ENCODE measurements around the gene NLRP1.
"Not testable (repeated sequence)": the region's sequence is repeated elsewhere in the genome, so short reads cannot be mapped to it uniquely, and the experiment has no call there.

The NLRP1 gene

DNA sequence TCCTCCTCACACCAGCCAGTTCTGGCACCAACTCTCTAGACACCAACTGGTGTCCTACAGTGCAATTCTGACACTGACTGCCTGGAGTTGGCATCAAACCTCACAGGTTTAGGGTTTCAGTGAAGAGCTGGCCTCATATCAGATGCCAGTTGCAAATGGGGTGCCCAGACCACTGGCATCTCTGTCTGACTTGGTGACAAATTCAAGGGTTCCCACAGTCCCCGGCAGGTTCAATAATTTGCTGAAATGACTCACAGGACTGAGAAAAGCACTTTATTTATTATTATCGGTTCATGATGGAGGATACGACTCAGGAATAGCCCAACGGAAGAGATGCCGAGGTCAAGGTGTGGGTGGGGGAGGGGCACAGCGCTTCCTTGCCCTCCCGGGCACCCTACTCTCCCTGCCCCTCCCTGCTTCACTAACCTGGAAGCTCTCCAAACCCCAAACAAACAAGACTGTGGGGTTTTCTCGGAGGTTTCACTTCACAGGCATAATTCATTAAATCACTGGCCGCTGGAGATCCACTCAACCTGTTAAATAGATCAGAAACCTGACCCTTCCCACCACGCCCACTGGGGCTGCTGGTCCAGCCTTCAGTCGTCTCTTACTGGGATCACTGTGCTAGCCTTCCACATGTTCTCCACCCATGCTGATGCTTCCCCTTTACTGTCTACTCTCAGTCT lies 1.7 kb upstream of the NLRP1 start:
- no peak for DNase-seq

DNA sequence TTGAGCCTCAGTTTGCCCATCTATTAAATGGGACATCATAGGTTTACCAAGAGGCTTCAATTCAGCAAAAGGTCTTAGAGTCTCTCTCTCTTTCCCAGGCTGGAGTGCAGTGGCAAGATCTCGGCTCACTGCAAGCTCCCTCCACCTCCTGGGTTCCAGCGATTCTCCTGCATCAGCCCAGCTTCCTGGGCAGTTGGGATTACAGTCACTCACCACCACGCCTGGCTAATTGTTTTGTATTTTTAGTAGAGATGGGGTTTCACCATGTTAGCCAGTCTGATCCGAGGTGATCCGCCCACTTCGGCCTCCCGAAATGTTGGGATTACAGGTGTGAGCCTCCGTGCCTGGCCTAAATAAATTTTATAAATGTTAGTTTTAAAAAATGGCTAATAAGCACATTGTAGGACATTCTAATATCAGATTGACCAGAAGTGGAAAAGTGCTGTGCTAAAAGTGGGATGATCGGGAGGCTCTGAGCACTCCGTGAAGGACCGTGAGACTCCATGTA lies 1.0 kb upstream of the NLRP1 start:
- no peak for DNase-seq

DNA sequence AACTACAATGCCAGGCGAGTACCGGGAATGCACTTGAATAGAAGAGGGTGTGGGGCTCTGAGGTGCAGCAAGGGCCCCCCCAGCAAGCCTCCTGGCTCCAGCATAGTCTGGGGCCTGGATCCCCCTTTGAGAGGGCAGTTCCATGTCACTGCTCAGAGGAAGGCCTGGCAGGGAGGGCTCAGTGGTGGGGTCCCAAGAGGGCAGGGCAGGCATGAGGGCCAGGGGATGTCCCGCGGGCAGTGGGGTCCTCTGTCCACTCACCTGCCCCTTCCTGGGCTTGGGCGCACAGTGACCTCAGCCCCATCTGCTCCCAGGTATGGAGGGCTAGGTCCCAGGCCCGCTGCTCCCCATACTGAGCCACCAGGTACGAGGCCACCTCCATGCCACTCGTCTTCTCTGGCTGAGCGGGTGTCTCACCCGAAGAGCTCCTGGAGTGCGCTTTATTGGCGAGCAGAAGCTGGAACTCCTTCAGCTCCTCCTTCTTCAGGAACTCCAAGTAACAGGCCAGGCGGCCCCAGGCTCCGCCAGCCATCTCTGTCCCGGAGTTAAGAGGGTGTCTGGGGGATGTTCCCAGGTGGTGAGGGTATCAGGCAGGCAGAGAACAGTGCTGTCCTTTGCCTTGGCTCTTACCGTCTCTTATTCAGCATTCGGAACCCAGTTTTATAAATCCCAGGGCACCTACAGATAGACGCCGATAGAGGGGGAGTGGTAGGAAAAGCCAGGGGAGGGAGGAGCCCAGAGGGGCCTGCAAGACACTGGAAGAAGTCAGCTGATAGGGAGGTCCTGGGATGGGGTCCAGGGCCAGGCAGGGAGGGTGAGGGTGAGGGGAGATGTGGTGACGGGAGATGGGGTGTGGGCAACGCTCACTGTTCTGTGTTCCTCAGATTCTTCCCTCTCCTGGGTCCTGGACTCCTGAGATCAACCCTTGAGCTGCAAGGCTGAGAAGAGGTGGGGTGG lies 605 bp downstream of the NLRP1 start:
- DNase-seq = no peak

DNA sequence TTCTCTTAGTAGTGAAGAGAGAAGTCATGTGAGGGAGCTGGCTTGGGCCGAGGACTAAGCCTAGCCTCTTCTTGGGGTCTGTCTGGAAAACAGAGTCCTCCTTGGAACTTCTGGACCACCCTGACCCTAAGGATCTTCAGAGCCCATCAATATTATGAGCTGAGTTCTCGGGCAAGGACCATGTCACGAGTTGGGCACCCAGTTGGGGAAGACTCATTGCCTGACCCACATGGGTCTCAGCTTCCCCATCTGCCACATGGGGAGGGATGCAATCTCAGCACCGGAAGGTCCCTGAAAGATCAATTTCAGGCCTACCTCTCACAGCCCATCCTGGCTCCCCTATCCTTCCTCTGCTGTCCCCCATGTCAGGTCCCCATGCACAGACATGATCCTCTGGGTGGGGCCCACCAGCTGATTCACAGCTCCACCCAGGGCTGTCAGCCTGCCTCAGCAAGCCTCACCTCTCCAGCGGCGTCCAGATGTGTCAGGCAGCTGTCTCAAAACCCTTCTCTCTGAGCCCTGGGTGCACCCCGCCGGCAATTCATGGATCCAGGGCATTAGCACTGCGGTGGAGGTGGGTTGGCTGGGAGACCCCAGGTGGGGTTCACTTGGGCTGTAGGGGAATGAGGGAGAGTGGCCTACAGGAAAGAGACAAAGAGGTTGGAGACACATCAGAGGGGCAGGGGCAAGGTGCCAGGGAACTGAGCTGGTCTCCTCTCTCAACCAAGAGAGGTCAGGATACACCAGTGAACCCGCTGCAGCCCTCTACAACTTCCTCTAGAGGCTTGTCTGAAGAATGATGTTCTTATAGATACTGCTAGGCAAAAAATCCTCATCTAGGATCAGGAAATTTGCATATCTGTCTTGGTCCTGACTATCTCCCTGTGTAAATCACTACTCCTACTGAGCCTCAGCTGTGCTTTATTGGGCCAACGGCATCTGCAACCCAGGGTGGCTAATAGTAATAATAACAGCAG lies 1.8 kb downstream of the NLRP1 start:
- no peak for DNase-seq

DNA sequence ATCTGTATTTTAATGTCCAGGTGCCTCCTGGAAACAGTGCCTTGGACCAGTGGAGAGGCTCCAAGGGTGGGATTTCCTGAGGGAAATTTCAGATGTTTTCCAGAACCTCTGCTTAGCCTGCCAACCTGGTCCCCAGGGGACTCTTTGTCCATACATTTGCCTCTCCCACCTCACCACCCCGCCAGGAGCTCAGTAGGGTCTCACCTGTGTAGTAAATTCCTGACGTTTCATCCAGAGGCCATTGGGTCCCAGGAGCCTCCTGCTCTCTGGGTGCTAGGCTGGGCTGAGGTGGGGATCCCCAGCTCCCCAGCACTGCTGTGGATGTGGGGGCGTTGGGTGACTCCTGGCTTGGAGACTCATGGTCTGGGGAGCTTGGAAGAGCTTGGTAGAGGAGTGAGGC lies 2.7 kb downstream of the NLRP1 start:
- DNase-seq = no peak

DNA sequence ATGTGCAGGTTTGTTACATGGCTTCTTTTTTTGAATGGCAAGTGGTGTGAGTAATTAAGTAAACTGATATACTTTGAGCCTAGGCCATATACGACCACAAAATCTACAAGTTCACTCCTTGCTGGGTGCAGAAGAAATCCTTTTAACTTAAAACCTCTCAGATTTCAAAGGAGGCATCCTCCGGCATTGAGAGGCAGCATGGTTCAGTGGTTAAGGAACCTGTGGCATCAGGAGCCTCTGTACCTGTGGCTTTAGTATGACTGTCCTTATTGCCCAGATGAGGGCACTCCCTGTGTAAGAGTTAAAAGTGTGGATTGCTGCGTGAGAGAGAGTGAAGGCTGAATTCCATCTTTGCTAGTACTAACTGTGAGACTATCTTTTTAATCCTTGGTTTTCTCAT lies 3.3 kb downstream of the NLRP1 start:
- DNase-seq = no peak

DNA sequence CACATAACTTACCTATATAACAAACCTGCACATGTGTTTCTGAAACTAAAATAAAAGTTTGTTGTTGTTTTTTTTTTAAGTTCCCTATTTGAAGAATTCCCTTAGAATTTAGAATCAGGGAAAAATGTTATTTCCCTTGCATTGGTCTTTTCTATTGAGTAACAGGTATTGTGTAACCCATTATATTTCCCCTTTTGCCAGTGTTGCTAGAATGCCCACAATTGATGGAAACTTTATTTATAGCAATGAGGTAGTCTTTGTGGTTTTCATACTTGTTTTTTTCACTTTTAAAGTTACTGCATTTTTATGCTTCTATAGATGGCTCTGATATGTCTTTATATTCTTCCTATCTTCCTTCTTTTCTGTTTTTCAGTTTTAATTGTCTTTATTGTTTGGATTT lies 3.9 kb downstream of the NLRP1 start:
- DNase-seq = no peak

DNA sequence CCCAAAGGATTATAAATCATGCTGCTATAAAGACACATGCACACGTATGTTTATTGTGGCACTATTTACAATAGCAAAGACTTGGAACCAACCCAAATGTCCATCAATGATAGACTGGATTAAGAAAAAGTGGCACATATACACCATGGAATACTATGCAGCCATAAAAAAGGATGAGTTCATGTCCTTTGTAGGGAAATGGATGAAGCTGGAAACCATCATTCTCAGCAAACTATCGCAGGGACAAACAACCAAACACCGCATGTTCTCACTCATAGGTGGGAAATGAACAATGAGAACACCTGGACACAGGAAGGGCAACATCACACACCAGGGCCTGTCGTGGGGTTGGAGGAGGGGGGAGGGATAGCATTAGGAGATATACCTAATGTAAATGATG lies 5.5 kb downstream of the NLRP1 start:
- DNase-seq = not testable (repeated sequence)

DNA sequence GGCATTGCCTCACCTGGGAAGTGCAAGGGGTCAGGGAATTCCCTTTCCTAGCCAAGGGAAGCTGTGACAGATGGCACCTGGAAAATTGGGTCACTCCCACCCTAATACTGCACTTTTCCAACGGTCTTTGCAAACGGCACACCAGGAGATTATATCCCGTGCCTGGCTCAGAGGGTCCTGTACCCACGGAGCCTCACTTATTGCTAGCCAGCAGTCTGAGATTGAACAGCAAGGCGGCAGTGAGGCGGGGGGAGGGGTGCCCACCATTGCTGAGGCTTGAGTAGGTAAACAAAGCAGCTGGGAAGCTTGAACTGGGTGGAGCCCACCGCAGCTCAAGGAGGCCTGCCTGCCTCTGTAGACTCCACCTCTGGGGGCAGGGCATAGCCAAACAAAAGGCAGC lies 11.3 kb downstream of the NLRP1 start:
- not testable (repeated sequence) for DNase-seq

DNA sequence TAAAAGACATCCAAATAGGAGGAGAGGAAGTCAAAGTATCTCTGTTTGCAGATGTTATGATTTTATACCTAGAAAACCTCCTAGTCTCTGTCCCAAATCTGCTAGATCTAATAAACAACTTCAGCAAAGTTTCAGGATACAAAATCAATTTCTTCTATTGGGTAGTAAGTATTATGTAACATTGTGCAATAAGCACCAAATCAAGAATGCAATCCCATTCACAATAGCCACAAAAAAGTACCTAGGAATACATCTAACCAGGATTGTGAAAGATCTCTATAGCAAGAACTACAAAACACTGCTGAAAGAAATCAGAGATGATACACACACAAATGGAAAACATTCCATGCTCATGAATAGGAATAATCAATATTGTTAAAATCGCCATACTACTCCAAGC lies 13.0 kb downstream of the NLRP1 start:
- DNase-seq = no peak

DNA sequence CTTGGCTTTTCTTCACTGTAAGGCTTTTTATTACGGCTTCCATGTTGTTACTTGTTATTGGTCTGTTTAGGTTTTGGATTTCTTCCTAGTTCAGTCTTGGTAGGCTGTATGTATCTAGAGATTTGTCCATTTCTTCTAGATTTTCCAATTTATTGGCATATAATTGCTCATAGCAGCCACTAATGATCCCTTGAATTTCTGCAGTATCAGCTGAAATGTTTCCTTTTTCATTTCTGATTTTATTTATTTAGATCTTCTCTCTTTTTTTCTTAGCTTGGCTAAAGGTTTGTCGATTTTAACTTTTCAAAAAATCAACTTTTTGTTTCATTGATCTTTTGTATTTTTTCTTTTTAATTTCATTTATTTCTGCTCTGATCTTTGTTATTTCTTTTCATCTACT lies 18.5 kb downstream of the NLRP1 start:
- DNase-seq = no peak

DNA sequence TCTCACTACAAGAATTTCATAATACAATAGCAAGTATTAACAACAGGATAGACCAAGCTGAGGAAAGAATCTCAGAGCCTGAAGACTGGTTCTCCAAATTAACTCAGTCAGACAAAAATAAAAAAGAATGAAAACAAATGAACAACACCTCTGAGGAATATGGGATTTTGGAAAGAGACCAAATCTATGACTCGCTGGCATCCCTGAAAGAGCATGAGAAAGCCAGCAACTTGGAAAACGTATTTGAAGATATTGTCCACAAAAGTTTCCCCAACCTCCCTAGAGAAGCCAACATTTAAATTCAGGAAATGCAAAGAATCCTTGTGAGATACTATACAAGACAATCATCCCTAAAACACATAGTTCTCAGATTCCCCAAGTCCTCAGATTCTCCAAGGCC lies 20.9 kb downstream of the NLRP1 start:
- DNase-seq = no peak

DNA sequence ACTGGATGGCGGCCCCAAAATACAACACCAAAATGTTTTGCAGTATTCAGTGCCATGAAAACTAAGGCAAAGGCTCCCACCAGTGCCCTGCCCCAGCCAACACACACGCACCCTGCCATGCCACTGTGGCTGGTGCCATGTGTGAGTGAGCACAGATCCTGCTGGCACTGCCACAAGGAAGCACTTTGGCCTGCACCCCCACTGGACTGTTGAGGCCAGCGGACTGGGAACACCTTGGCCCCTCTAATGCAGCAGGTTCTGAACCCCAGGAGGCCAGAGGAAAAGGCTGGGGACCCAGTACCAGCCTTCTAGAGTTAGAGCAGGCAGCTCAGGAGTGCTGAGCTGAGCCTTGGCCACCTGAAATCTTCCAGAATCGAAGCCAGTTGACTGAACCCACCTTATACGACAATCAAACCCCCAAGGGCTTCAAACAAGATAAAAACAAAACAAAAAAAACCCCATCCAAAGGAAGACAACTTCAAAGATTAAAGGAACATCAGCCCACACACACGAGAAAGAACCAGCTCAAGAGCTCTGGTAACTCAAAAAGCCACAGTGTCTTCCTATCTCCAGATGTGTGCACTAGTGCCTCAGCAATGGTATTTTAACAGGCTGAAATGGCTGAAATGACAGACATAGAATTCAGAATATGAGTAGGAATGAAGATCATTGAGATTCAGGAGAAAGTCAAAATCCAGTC lies 21.5 kb downstream of the NLRP1 start:
- DNase-seq = no peak

DNA sequence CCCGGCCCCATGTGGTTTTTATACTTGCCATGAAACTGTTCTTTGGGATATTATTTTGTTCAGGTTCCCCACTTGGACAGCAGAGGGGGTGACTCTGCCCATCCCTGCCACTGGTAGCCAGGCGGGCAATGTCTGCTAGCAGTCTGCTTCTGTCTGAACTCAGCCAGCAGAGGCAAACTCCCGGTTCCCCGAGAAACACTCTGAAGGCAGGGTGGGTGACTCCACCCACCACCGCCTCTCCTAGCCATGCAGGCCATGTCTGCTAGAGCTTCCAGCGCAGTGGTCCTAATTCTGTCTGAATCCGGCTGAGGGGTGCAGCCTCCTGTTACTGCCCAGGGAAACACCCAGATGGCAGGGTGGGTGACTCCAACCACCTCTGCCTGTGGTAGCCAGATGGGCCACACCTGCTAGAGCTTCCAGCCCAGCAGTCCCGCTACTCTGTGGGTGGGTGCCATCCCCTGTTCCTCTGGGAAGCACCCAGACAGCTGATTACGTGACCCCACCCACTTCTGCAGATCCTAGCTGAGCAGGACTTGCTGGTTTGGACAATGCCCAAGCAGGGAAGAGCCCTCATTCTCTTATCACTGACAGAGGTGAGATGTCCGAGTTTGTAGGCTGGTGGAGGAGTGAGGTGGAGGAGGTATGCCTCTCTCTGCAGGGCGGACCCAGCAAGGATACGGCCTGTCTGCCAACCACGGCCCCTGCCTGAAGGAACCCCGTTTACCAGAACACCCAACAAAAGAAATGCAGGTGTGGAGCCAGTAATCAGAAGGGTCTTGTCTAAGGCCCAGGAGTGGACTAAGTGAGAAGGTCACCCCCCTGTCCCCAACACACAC lies 22.4 kb downstream of the NLRP1 start:
- no peak for DNase-seq

DNA sequence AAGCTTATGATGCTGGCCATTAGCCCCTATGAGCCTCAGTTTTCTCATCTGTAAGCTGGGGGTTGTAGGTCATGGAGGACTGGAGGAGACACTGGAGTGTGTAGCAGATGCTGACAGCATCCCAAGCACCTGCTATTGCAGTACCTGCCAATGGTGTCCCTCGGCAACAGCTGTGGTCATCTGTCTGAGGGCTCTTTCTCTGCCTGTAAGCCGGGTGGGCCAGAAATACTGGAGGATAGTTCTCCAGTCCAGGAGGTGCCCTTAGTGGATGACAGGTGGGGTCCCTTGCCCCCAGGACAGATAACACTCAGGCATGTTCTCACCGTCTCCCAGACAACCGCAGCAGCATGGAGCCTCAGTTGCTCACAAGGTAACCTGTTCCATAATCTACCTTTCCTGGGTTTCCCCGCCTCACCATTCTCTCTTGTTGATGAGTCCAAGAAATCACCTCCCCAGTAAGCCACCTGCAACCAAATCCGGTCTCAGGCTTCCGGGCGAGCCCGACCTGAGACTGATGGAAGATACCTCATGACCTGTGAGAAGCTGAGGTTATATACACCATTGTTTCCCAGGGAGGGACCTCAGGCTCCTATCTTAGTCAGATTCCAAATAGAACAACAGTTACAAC lies 23.8 kb downstream of the NLRP1 start:
- no peak for DNase-seq

DNA sequence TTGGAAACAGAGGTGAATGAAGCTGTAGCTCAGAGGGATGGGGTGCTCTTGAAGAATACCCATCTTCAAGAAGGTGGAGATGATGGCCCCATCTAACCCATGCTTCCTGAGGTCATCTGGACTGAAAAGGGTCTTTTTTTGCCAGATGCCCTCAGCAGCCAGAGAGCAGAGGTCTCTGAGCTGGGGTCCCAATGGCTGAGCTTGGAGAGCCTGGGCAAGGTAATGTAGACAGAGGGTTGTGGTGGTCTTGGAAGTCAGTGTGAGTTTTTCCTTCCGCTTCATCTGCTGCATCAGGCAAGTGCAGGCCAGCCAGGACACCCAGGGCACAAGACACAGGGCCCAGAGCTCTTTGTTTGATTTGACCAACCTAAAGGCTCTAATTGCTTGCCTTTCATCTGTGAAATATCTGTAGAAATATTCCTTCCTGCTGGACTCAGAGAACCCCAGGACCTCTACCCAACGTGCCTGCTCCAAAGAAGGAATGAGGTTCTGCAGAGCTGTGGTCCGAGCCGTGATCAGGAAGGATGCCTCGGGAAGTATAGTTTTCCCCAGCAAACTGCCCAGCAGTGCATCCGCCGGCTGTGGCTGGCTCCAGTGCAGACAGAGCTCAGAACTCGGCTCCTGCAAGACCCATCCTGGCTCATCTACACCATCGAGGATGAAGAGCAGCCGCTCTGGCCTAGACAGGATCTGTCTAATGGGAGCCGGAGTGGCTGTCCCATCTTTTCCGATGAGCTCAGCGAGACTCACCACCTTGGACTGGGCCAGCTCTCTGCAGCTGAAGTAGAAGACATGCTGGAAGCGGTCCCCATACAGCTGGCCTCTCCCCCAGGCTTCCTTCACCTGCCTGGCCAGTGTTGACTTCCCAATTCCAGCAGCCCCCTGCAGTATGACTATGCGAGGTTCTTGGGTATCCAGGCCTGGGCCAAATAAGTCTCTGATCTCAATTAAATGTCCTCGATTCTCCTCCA lies 25.2 kb downstream of the NLRP1 start:
- no peak for DNase-seq

DNA sequence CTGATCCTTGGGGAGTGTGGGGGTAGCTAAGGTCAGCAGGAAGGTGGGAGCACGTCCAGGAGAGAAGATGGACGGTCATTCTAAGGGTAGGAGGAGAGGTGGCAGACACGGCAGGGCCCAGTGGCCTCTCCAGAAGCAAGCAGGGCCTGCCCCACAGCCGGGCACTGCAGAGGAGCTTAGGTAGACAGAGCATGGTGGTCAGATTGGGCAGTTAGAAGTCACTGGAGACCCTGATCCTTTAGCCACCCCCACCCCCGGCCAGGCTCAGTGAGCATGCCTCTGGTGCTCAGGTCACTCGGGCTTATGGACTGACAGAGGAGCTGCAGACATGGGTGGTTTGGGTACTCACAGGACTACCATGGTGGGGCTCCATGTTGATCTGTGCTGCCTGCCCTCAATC lies 26.3 kb downstream of the NLRP1 start:
- no peak for DNase-seq

DNA sequence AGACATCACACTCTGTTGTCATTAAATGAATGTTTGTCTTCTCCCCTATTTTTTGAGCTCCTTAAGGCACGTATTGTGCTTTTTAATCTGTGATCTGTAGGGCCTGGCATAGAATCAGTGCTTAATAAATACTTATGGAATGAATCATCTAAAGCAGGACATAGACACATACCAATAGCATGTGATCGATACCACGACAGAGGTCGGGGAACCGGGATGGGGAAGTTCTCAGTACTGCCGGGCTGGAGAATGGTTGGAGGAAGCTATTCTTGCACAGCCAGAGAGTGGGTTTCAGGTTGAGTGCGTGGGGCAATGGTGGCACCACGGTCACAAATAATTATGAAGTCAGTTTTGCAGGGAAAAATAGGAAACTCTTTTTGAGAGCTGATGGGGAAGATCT lies 26.8 kb downstream of the NLRP1 start:
- DNase-seq = no peak

DNA sequence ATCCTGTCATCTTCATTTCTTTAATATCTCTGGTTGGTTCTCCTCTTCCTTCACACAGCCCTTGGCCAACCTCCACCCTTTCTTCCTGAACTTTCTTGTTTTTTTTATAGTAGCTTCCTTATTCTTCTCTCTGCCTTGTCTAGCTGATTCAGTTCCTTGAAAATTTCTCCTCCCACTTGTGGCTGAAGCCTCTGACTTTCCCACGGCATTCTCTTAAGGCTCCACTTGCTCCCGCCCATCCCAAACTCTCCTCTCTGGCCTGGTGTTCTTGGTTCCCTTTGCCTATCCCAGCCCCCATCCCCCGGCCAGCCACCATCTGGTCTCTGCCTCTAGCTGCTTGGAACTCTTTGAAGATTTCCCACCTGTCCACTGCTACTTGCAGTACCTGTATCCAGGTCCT lies 29.1 kb downstream of the NLRP1 start:
- no peak for DNase-seq

DNA sequence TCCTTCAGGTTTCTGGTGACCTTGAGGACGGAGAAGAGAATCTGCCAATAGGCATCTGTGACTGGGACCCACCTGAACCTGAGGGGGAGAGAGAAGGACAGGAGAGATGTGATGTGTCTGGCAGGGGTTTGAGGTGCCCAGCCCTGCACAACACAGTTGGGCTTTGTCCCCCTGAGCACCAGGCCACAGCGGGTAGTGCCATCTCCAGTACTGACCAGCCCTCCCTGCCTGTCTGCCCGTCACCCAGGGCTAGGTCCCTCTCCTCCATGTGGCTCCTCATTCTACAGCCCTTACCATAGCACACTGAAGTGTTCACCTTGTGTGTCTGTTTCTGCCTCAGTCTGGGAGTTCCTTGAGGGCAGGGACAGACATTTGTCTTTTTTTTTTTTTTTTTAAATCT lies 30.8 kb downstream of the NLRP1 start:
- DNase-seq = no peak

All from activated effector memory CD4-positive, alpha-beta T cell treated with Interleukin-2 at 50 U/mL for 16 hours (primary cell).